IMR-90 (cell line): Measurements from ENCODE around the gene KLHL14. TPM values are rescaled to one million over a fixed set of nuclear protein-coding genes. Genes with fewer than 3 reads are reported as not detected.

Experiments
- ATAC-seq: fragments of 200-7000 bp; cut with Tn5 transposase; 2 replicates; pipeline ENCODE4 v1.9.1; 2020; ENCODE audit warnings: low read depth, mild to moderate bottlenecking, moderate library complexity
- BruUV-seq: library from RNA; stranded (reverse); fragments of 400-500 nt; replicated peaks from 2 replicates; lab custom pipeline; 2021; lab: Mats Ljungman, UMichigan
- CTCF ChIA-PET: fragments of 300-600 bp; formaldehyde crosslinking; extraction: SDS; loops from one replicate; lab custom pipeline; 2021; ENCODE audit warnings: antibody characterized with exemption; lab: Yijun Ruan, JAX
- POLR2A ChIA-PET: fragments of 300-600 bp; sonication (Branson Sonifier 250); formaldehyde crosslinking; loops from one replicate; lab custom pipeline; 2022; ENCODE audit warnings: antibody characterized with exemption; ENCODE audit not compliant: unreplicated experiment; lab: Charles Lee
- DNase-seq: peaks from one replicate; pipeline ENCODE4 v3.0.0; 2013
- H2AFZ ChIP-seq: replicated peaks from 2 replicates; pipeline ENCODE3; 2013; ENCODE audit warnings: low read length, mild to moderate bottlenecking; ENCODE audit not compliant: poor library complexity
- H2AK5ac ChIP-seq: 2 replicates; pipeline ENCODE4 v1.6.1; 2013; ENCODE audit warnings: low read depth, low read length, inconsistent platforms
- H2AK9ac ChIP-seq: replicated peaks from 2 replicates; pipeline ENCODE3; 2013; ENCODE audit warnings: mild to moderate bottlenecking, low read depth, low read length, moderate library complexity; ENCODE audit not compliant: poor library complexity
- H2BK120ac ChIP-seq: 2 replicates; pipeline ENCODE4 v1.6.1; 2013; ENCODE audit warnings: low read depth, low read length, inconsistent platforms
- H2BK15ac ChIP-seq: 3 replicates; pipeline ENCODE4 v1.6.1; 2013; ENCODE audit warnings: low read depth, low read length, inconsistent platforms
- H2BK20ac ChIP-seq: 2 replicates; pipeline ENCODE4 v1.6.1; 2013; ENCODE audit warnings: low read depth, mild to moderate bottlenecking, inconsistent platforms, low read length, moderate library complexity
- H2BK5ac ChIP-seq: 2 replicates; pipeline ENCODE4 v1.6.1; 2013; ENCODE audit warnings: mild to moderate bottlenecking, low read depth, low read length, inconsistent platforms; ENCODE audit not compliant: poor library complexity, severe bottlenecking
- H3K14ac ChIP-seq: replicated peaks from 2 replicates; pipeline ENCODE4 v1.6.1; 2013; ENCODE audit warnings: low read depth, low read length, inconsistent platforms
- H3K18ac ChIP-seq: 2 replicates; pipeline ENCODE4 v1.6.1; 2013; ENCODE audit warnings: low read depth, low read length, control low read depth
- H3K23ac ChIP-seq: 2 replicates; pipeline ENCODE4 v1.6.1; 2013; ENCODE audit warnings: low read depth, low read length, inconsistent platforms
- H3K27ac ChIP-seq: 2 replicates; pipeline ENCODE4 v1.5.1; 2013; ENCODE audit warnings: mild to moderate bottlenecking, control low read depth, low read length; ENCODE audit not compliant: insufficient read depth
- H3K27me3 ChIP-seq: 2 replicates; pipeline ENCODE4 v1.6.1; 2013; ENCODE audit warnings: low read length; ENCODE audit not compliant: control insufficient read depth, insufficient read depth
- H3K36me3 ChIP-seq: 2 replicates; pipeline ENCODE4 v1.6.1; 2013; ENCODE audit warnings: low read length, mixed read lengths; ENCODE audit not compliant: control insufficient read depth, insufficient read depth
- H3K4ac ChIP-seq: 2 replicates; pipeline ENCODE4 v1.6.1; 2013; ENCODE audit warnings: low read depth, low read length, inconsistent platforms
- H3K4me1 ChIP-seq: 2 replicates; pipeline ENCODE4 v1.6.1; 2013; ENCODE audit warnings: low read length, mixed read lengths; ENCODE audit not compliant: control insufficient read depth, insufficient read depth
- H3K4me2 ChIP-seq: 2 replicates; pipeline ENCODE4 v1.6.1; 2013; ENCODE audit warnings: low read depth, mild to moderate bottlenecking, control low read depth, low read length, moderate library complexity
- H3K4me3 ChIP-seq: 2 replicates; pipeline ENCODE4 v1.5.1; 2013; ENCODE audit warnings: low read depth, mild to moderate bottlenecking, control low read depth, low read length, moderate library complexity; ENCODE audit not compliant: insufficient read depth
- H3K56ac ChIP-seq: 2 replicates; pipeline ENCODE4 v1.6.1; 2013; ENCODE audit warnings: low read length, inconsistent platforms; ENCODE audit not compliant: insufficient read depth; ENCODE audit errors: extremely low read depth
- H3K79me1 ChIP-seq, 2 experiments: 2 replicates each; pipeline ENCODE4 v1.6.1; 2013; ENCODE audit warnings: low read length in 2 of 2, inconsistent platforms in 1 of 2, low read depth in 1 of 2
- H3K9ac ChIP-seq: 2 replicates; pipeline ENCODE4 v1.6.1; 2013; ENCODE audit warnings: low read depth, low read length, control low read depth
- H3K9me1 ChIP-seq: 2 replicates; pipeline ENCODE4 v1.6.1; 2013; ENCODE audit warnings: low read length, inconsistent platforms; ENCODE audit not compliant: insufficient read depth
- H3K9me3 ChIP-seq: 2 replicates; pipeline ENCODE4 v1.6.1; 2013; ENCODE audit warnings: low read length; ENCODE audit not compliant: control insufficient read depth, insufficient read depth
- H4K20me1 ChIP-seq: 2 replicates; pipeline ENCODE4 v1.6.1; 2013; ENCODE audit warnings: low read length, inconsistent platforms; ENCODE audit not compliant: insufficient read depth
- H4K5ac ChIP-seq: 2 replicates; pipeline ENCODE4 v1.6.1; 2013; ENCODE audit warnings: mild to moderate bottlenecking, low read depth, low read length, control low read depth
- H4K8ac ChIP-seq, 2 experiments: 2 replicates each; pipeline ENCODE4 v1.6.1; 2013; ENCODE audit warnings: low read depth in 2 of 2, low read length in 2 of 2, control low read depth in 1 of 2, inconsistent platforms in 1 of 2
- H4K91ac ChIP-seq: 2 replicates; pipeline ENCODE4 v1.6.1; 2013; ENCODE audit warnings: low read depth, low read length, inconsistent platforms; ENCODE audit not compliant: insufficient read depth
- BHLHE40 ChIP-seq: fragments of 150-350 bp; IDR thresholded peaks from 2 replicates; pipeline ENCODE4 v1.6.1; 2016; ENCODE audit warnings: mild to moderate bottlenecking, low read depth, low read length
- CEBPB ChIP-seq: IDR thresholded peaks from 2 replicates; pipeline ENCODE4 v1.6.1; 2012; ENCODE audit warnings: low read depth, low read length, improper control_type of control experiment
- MAFK ChIP-seq: IDR thresholded peaks from 2 replicates; pipeline ENCODE4 v1.6.1; 2012; ENCODE audit warnings: low read depth, low read length, improper control_type of control experiment
- MAZ ChIP-seq: IDR thresholded peaks from 2 replicates; pipeline ENCODE4 v1.6.1; 2012; ENCODE audit warnings: low read depth, mild to moderate bottlenecking, low read length, improper control_type of control experiment, moderate library complexity, borderline replicate concordance
- MXI1 ChIP-seq: IDR thresholded peaks from 2 replicates; pipeline ENCODE4 v1.6.1; 2012; ENCODE audit warnings: low read depth, mild to moderate bottlenecking, low read length, moderate library complexity, borderline replicate concordance
- NFE2L2 ChIP-seq: fragments of 150-350 bp; IDR thresholded peaks from 2 replicates; pipeline ENCODE4 v1.6.1; 2016; ENCODE audit warnings: low read depth, mild to moderate bottlenecking, low read length
- RAD21 ChIP-seq: IDR thresholded peaks from 2 replicates; pipeline ENCODE4 v1.6.1; 2012; ENCODE audit warnings: low read length, improper control_type of control experiment
- RCOR1 ChIP-seq: IDR thresholded peaks from 2 replicates; pipeline ENCODE4 v1.6.1; 2012; ENCODE audit warnings: mild to moderate bottlenecking, low read length, improper control_type of control experiment; ENCODE audit not compliant: insufficient replicate concordance
- RFX5 ChIP-seq: IDR thresholded peaks from 2 replicates; pipeline ENCODE4 v1.8.0; 2012; ENCODE audit warnings: low read depth, mild to moderate bottlenecking, low read length, moderate library complexity
- SMC3 ChIP-seq: fragments of 150-350 bp; IDR thresholded peaks from 2 replicates; pipeline ENCODE4 v1.6.1; 2016; ENCODE audit warnings: low read depth, mild to moderate bottlenecking, antibody characterized with exemption, low read length, moderate library complexity
- WGBS, 2 experiments: methylation state at CpG; one replicate each; pipeline versions ENCODE4 v1.1.5 to v1.1.7; 2013; ENCODE audit warnings: missing lambda C conversion rate in 2 of 2; ENCODE audit not compliant: insufficient read length in 1 of 2; ENCODE audit errors: extremely low coverage in 2 of 2; 5-methylcytosine and 5-hydroxymethylcytosine counted together
- dilution Hi-C: fragments of 300-500 bp; cut with HindIII; formaldehyde crosslinking; loops from one replicate; pipeline ENCODE4 v1.14.3; 2018; ENCODE audit warnings: low sequenced_read_pairs; ENCODE audit not compliant: unreplicated experiment
- in situ Hi-C: fragments of 300-500 bp; cut with MboI; formaldehyde crosslinking; loops from 3 replicates; pipeline ENCODE4 v1.14.3; 2019; ENCODE audit warnings: low sequenced_read_pairs, inconsistent platforms, mixed read lengths
- intact Hi-C: fragments of 100-400 bp; cut with micrococcal nuclease; formaldehyde crosslinking; loops from 2 replicates; pipeline ENCODE4 v1.10.0; 2022
- polyA plus RNA-seq, 3 experiments: library from polyadenylated mRNA; depleted of rRNA; stranded (reverse); fragments of >200 nt; gene quantifications; 2 replicates each; pipeline ENCODE4 v1.2.3, GENCODE V29; 2012; ENCODE audit warnings: low replicate concordance in 1 of 3
- total RNA-seq: library from RNA; depleted of rRNA; stranded (reverse); fragments of >200 nt; gene quantifications from 2 replicates; pipeline ENCODE4 v1.2.3, GENCODE V29; 2012
- TF ChIP-seq, protein P1 (sequence below): fragments of 150-350 bp; IDR thresholded peaks from 2 replicates; pipeline ENCODE4 v1.6.1; 2017; ENCODE audit warnings: mild to moderate bottlenecking, antibody characterized with exemption, low read length, low read depth
- TF ChIP-seq, protein P2 (sequence below): conservative IDR thresholded peaks from 2 replicates; pipeline ENCODE4 v1.5.1; 2012; ENCODE audit warnings: mild to moderate bottlenecking, low read depth, low read length, improper control_type of control experiment
- TF ChIP-seq, protein P3 (sequence below): fragments of 150-350 bp; IDR thresholded peaks from 2 replicates; pipeline ENCODE4 v1.6.1; 2016; ENCODE audit warnings: low read depth, mild to moderate bottlenecking, low read length, moderate library complexity, borderline replicate concordance

The KLHL14 gene
- total and polyA plus RNA-seq, 2 of the 4 experiments (the other 2 are of a cell fraction) = not detected

DNA sequence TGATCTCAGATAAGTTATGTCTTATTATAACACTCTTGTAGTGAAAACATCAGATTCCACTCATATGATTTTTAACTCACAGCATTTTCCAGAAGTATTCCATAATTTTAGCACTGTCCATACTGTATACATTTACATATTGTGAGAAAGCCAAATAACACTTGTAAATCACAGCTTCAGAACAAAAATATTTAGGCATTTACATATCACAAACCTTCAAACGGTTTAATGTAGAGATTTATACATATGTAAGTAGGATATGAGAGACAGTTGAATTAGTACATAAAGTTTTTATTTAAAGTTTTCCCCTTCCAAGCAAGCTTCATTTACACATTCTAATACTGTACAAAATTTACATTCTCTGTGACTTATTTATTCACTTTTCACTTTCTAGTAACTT lies 100.4 kb downstream of the KLHL14 start:
- H3K4me1 ChIP-seq = no peaks in the 10 kb centered on the region
- TF ChIP-seq MXI1 (no peak), SMC3 (no peak), BHLHE40 (no peak), RCOR1 (no peak), MAFK (no peak), NFE2L2 (no peak), RFX5 (no peak), MAZ (no peak), CEBPB (no peak), RAD21 (no peak)
- TF ChIP-seq, protein P1, sequence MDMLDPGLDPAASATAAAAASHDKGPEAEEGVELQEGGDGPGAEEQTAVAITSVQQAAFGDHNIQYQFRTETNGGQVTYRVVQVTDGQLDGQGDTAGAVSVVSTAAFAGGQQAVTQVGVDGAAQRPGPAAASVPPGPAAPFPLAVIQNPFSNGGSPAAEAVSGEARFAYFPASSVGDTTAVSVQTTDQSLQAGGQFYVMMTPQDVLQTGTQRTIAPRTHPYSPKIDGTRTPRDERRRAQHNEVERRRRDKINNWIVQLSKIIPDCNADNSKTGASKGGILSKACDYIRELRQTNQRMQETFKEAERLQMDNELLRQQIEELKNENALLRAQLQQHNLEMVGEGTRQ = no peak
- TF ChIP-seq, protein P2, sequence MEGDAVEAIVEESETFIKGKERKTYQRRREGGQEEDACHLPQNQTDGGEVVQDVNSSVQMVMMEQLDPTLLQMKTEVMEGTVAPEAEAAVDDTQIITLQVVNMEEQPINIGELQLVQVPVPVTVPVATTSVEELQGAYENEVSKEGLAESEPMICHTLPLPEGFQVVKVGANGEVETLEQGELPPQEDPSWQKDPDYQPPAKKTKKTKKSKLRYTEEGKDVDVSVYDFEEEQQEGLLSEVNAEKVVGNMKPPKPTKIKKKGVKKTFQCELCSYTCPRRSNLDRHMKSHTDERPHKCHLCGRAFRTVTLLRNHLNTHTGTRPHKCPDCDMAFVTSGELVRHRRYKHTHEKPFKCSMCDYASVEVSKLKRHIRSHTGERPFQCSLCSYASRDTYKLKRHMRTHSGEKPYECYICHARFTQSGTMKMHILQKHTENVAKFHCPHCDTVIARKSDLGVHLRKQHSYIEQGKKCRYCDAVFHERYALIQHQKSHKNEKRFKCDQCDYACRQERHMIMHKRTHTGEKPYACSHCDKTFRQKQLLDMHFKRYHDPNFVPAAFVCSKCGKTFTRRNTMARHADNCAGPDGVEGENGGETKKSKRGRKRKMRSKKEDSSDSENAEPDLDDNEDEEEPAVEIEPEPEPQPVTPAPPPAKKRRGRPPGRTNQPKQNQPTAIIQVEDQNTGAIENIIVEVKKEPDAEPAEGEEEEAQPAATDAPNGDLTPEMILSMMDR = no peak
- TF ChIP-seq, protein P3, sequence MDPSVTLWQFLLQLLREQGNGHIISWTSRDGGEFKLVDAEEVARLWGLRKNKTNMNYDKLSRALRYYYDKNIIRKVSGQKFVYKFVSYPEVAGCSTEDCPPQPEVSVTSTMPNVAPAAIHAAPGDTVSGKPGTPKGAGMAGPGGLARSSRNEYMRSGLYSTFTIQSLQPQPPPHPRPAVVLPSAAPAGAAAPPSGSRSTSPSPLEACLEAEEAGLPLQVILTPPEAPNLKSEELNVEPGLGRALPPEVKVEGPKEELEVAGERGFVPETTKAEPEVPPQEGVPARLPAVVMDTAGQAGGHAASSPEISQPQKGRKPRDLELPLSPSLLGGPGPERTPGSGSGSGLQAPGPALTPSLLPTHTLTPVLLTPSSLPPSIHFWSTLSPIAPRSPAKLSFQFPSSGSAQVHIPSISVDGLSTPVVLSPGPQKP = no peak
- BruUV-seq = no TSS peak
- no peak overlapping the region for H2BK120ac ChIP-seq
- H3K4me3 ChIP-seq = no peak overlapping the region
- in situ Hi-C loops = no loop called here
- no peak overlapping the region for H2BK20ac ChIP-seq
- H4K8ac ChIP-seq = no peak overlapping the region
- no peaks in the 10 kb centered on the region for H3K9me3 ChIP-seq
- H3K14ac ChIP-seq = no peak overlapping the region
- no peaks in the 10 kb centered on the region for H3K79me1 ChIP-seq
- no peak overlapping the region for H3K18ac ChIP-seq
- H2BK5ac ChIP-seq = no peak overlapping the region
- POLR2A ChIA-PET = no interaction called here
- no peak overlapping the region for H3K4ac ChIP-seq
- H4K5ac ChIP-seq = no peak overlapping the region
- no peak overlapping the region for H2AK9ac ChIP-seq
- ATAC-seq (no peak), DNase-seq (no peak)
- H3K27ac ChIP-seq = no peak overlapping the region
- H2AK5ac ChIP-seq = no peak overlapping the region
- no peak overlapping the region for H2BK15ac ChIP-seq
- no peak overlapping the region for H4K91ac ChIP-seq
- H3K9ac ChIP-seq = no peak overlapping the region
- H3K27me3 ChIP-seq = no peaks in the 10 kb centered on the region
- CTCF ChIA-PET = no interaction called here
- H3K23ac ChIP-seq = no peak overlapping the region
- H4K20me1 ChIP-seq = no peaks in the 10 kb centered on the region
- intact Hi-C loops = no loop called here
- WGBS, 2 experiments = no CpG with 5 or more reads among the region's 1 CpG
- dilution Hi-C loops = no loop called here
- no peak overlapping the region for H3K4me2 ChIP-seq
- no peak overlapping the region for H3K56ac ChIP-seq
- H2AFZ ChIP-seq = no peak overlapping the region
- no peaks in the 10 kb centered on the region for H3K36me3 ChIP-seq
- H3K9me1 ChIP-seq = no peaks in the 10 kb centered on the region
